ENCODE measurements around the gene CNTNAP2.

DNA sequence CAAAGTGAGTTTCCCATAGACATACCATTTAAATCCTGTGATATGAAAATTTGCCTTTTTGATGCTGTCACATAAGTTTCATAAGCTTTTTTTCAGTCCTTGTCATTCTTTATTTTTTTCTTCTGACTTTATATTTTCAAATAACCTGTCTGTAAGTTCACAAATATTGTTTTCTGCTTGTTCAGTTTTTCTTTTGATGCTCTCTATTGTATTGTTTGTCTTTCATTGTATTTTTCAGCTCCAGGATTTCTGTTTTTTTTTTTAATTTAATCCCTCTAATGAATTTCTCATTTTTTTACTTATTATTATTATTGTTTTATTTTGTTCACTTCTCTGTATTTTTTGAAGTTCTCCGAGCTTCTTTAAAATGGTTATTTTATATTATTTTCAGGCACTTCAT lies 623.4 kb downstream of the CNTNAP2 start:
- TF ChIP-seq, protein P1, sequence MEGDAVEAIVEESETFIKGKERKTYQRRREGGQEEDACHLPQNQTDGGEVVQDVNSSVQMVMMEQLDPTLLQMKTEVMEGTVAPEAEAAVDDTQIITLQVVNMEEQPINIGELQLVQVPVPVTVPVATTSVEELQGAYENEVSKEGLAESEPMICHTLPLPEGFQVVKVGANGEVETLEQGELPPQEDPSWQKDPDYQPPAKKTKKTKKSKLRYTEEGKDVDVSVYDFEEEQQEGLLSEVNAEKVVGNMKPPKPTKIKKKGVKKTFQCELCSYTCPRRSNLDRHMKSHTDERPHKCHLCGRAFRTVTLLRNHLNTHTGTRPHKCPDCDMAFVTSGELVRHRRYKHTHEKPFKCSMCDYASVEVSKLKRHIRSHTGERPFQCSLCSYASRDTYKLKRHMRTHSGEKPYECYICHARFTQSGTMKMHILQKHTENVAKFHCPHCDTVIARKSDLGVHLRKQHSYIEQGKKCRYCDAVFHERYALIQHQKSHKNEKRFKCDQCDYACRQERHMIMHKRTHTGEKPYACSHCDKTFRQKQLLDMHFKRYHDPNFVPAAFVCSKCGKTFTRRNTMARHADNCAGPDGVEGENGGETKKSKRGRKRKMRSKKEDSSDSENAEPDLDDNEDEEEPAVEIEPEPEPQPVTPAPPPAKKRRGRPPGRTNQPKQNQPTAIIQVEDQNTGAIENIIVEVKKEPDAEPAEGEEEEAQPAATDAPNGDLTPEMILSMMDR (IDR thresholded peaks at IDR 0.05), result no peak
- TF ChIP-seq POLR2A (IDR thresholded peaks at IDR 0.05), result no peak
